ENCODE data around the gene KLHL22.

Gene KLHL22

GRCh38 chr22:20433686-20434241, 61.8 kb downstream of the KLHL22 start:
- no peak for DNase-seq (ENCODE audit: low read depth)

GRCh38 chr22:20433191-20433590, 62.4 kb downstream of the KLHL22 start:
- DNase-seq (ENCODE audit: low read depth) = no peak

- no peak for DNase-seq (ENCODE audit: low read depth)
Measured at GRCh38 chr22:20432244-20432686, 63.3 kb downstream of the KLHL22 start.

- DNase-seq (ENCODE audit: low read depth) = no peak
Measured at GRCh38 chr22:20431511-20432192, 63.9 kb downstream of the KLHL22 start.

- DNase-seq (ENCODE audit: low read depth) = peak; percentile 66
Measured at GRCh38 chr22:20430720-20431510, 64.7 kb downstream of the KLHL22 start.

GRCh38 chr22:20430101-20430719, 65.4 kb downstream of the KLHL22 start:
- DNase-seq (ENCODE audit: low read depth) = no peak

- DNase-seq (ENCODE audit: low read depth) = no peak
Measured at GRCh38 chr22:20429254-20430100, 66.1 kb downstream of the KLHL22 start.

- DNase-seq (ENCODE audit: low read depth) = no peak
Measured at GRCh38 chr22:20428496-20429253, 66.9 kb downstream of the KLHL22 start.

GRCh38 chr22:20427945-20428417, 67.6 kb downstream of the KLHL22 start:
- DNase-seq (ENCODE audit: low read depth) = no peak

- no peak for DNase-seq (ENCODE audit: low read depth)
Measured at GRCh38 chr22:20427104-20427944, 68.3 kb downstream of the KLHL22 start.

- DNase-seq (ENCODE audit: low read depth) = no peak
Measured at GRCh38 chr22:20426259-20426615, 69.4 kb downstream of the KLHL22 start.

GRCh38 chr22:20425566-20426258, 69.9 kb downstream of the KLHL22 start:
- DNase-seq (ENCODE audit: low read depth) = no peak

- peak; percentile 73 for DNase-seq (ENCODE audit: low read depth)
Measured at GRCh38 chr22:20424932-20425565, 70.5 kb downstream of the KLHL22 start.

GRCh38 chr22:20424568-20424931, 71.0 kb downstream of the KLHL22 start:
- DNase-seq (ENCODE audit: low read depth) = no peak

- DNase-seq (ENCODE audit: low read depth) = no peak
Measured at GRCh38 chr22:20423906-20424551, 71.6 kb downstream of the KLHL22 start.

GRCh38 chr22:20423008-20423905, 72.3 kb downstream of the KLHL22 start:
- DNase-seq (ENCODE audit: low read depth) = peak; percentile 84

- peak; percentile 79 for DNase-seq (ENCODE audit: low read depth)
Measured at GRCh38 chr22:20422271-20423007, 73.2 kb downstream of the KLHL22 start.
